T-helper 17 cell (primary cell): ENCODE data around the gene PIK3R5. TPM values are rescaled to one million over a fixed set of nuclear protein-coding genes. Genes with fewer than 3 reads are reported as not detected.

Source experiments
- ATAC-seq: fragments of 150-1000 bp; cut with Tn5 transposase; 2 replicates; pipeline ENCODE4 v1.10.0; 2021; ENCODE audit warnings: mild to moderate bottlenecking, moderate library complexity
- DNase-seq, 3 donors: peaks; one replicate each; pipeline versions ENCODE4 v3.0.0 to v3.0.0-alpha.2; 2020 to 2021
- H3K9me3 ChIP-seq: one replicate; pipeline ENCODE4 v1.7.0; 2013; ENCODE audit warnings: low read length, mild to moderate bottlenecking; ENCODE audit not compliant: control insufficient read depth, poor library complexity, severe bottlenecking
- H3K27ac Mint-ChIP-seq: one replicate; pipeline ENCODE4 v1.8.0; 2022; ENCODE audit warnings: mild to moderate bottlenecking, moderate library complexity, mixed read lengths
- H3K27me3 Mint-ChIP-seq: one replicate; pipeline ENCODE4 v1.8.0; 2022; ENCODE audit warnings: mixed read lengths
- H3K36me3 Mint-ChIP-seq: one replicate; pipeline ENCODE4 v1.8.0; 2022; ENCODE audit warnings: low read depth, mixed read lengths
- H3K4me1 Mint-ChIP-seq: one replicate; pipeline ENCODE4 v1.8.0; 2022; ENCODE audit warnings: mild to moderate bottlenecking, mixed read lengths
- H3K4me3 Mint-ChIP-seq: one replicate; pipeline ENCODE4 v1.8.0; 2022; ENCODE audit warnings: mild to moderate bottlenecking, moderate library complexity, mixed read lengths
- total RNA-seq, 4 donors: library from RNA in 2 of 4; stranded (reverse) in 2 of 4; gene quantifications; one replicate each; pipeline ENCODE4 v1.2.3 and lab custom pipeline; 2022 to 2026

PIK3R5 gene
- total RNA-seq, 2 donors from 2014 or later: 164 to 177 TPM

GRCh38 chr17:8921147-8921546 lies 44.4 kb downstream of the PIK3R5 start:
- H3K27ac Mint-ChIP-seq: no peak overlapping the region
- ATAC-seq: no peak
- no peaks in the 10 kb centered on the region for H3K9me3 ChIP-seq
- H3K27me3 Mint-ChIP-seq: no peaks in the 10 kb centered on the region
- DNase-seq: no peak
- H3K4me3 Mint-ChIP-seq: no peak overlapping the region
- peaks cover 7% of the 10 kb centered on the region for H3K36me3 Mint-ChIP-seq
- peaks cover 12% of the 10 kb centered on the region for H3K4me1 Mint-ChIP-seq

- Mint-ChIP-seq H3K27ac (peak overlapping the region; percentile 1), H3K4me1 (peaks cover 15% of the 10 kb centered on the region), H3K36me3 (peaks cover 7% of the 10 kb centered on the region), H3K4me3 (no peak overlapping the region), H3K27me3 (no peaks in the 10 kb centered on the region)
- no peaks in the 10 kb centered on the region for H3K9me3 ChIP-seq
- ATAC-seq: no peak
- no peak for DNase-seq
Observed at GRCh38 chr17:8918807-8919465, 46.6 kb downstream of the PIK3R5 start.

GRCh38 chr17:8916466-8916865 lies 49.0 kb downstream of the PIK3R5 start:
- H3K9me3 ChIP-seq: no peaks in the 10 kb centered on the region
- peaks cover 11% of the 10 kb centered on the region for H3K36me3 Mint-ChIP-seq
- peaks cover 23% of the 10 kb centered on the region for H3K4me1 Mint-ChIP-seq
- H3K4me3 Mint-ChIP-seq: no peak overlapping the region
- DNase-seq (no peak), ATAC-seq (peak; percentile 29)
- no peaks in the 10 kb centered on the region for H3K27me3 Mint-ChIP-seq
- peak overlapping the region; percentile 59 for H3K27ac Mint-ChIP-seq

- Mint-ChIP-seq H3K4me3 (no peak overlapping the region), H3K36me3 (peaks cover 12% of the 10 kb centered on the region), H3K27me3 (no peaks in the 10 kb centered on the region), H3K27ac (peak overlapping the region; percentile 59), H3K4me1 (peaks cover 32% of the 10 kb centered on the region)
- H3K9me3 ChIP-seq: no peaks in the 10 kb centered on the region
- ATAC-seq: no peak
- no peak for DNase-seq
Observed at GRCh38 chr17:8914554-8914953, 51.0 kb downstream of the PIK3R5 start.

- no peak for ATAC-seq
- H3K9me3 ChIP-seq: no peaks in the 10 kb centered on the region
- Mint-ChIP-seq H3K4me3 (no peak overlapping the region), H3K36me3 (peaks cover 12% of the 10 kb centered on the region), H3K27me3 (no peaks in the 10 kb centered on the region), H3K4me1 (peaks cover 32% of the 10 kb centered on the region), H3K27ac (peak overlapping the region; percentile 59)
- DNase-seq: no peak
Observed at GRCh38 chr17:8913879-8914278, 51.6 kb downstream of the PIK3R5 start.

GRCh38 chr17:8913091-8913490 lies 52.4 kb downstream of the PIK3R5 start:
- H3K9me3 ChIP-seq: no peaks in the 10 kb centered on the region
- Mint-ChIP-seq H3K27me3 (no peaks in the 10 kb centered on the region), H3K4me3 (no peak overlapping the region), H3K4me1 (peaks cover 38% of the 10 kb centered on the region), H3K27ac (peak overlapping the region; percentile 86), H3K36me3 (peaks cover 13% of the 10 kb centered on the region)
- DNase-seq (no peak), ATAC-seq (no peak)

GRCh38 chr17:8912084-8912981 lies 53.2 kb downstream of the PIK3R5 start:
- Mint-ChIP-seq H3K27ac (peak overlapping the region; percentile 86), H3K4me3 (no peak overlapping the region), H3K4me1 (peaks cover 38% of the 10 kb centered on the region), H3K27me3 (no peaks in the 10 kb centered on the region), H3K36me3 (peaks cover 15% of the 10 kb centered on the region)
- no peaks in the 10 kb centered on the region for H3K9me3 ChIP-seq
- DNase-seq (no peak), ATAC-seq (no peak)

- Mint-ChIP-seq H3K36me3 (peaks cover 12% of the 10 kb centered on the region), H3K27ac (peak overlapping the region; percentile 90), H3K4me3 (peak overlapping the region; percentile 64), H3K27me3 (no peaks in the 10 kb centered on the region), H3K4me1 (peaks cover 30% of the 10 kb centered on the region)
- no peak for DNase-seq
- no peaks in the 10 kb centered on the region for H3K9me3 ChIP-seq
- ATAC-seq: no peak
Observed at GRCh38 chr17:8910969-8911604, 54.4 kb downstream of the PIK3R5 start.

- no peak overlapping the region for H3K4me3 Mint-ChIP-seq
- H3K27me3 Mint-ChIP-seq: no peaks in the 10 kb centered on the region
- peaks cover 32% of the 10 kb centered on the region for H3K4me1 Mint-ChIP-seq
- no peak for DNase-seq
- ATAC-seq: no peak
- peak overlapping the region; percentile 21 for H3K27ac Mint-ChIP-seq
- peaks cover 14% of the 10 kb centered on the region for H3K36me3 Mint-ChIP-seq
- H3K9me3 ChIP-seq: no peaks in the 10 kb centered on the region
Observed at GRCh38 chr17:8909586-8910270, 55.8 kb downstream of the PIK3R5 start.

- H3K4me1 Mint-ChIP-seq: peaks cover 29% of the 10 kb centered on the region
- no peak for DNase-seq
- H3K27ac Mint-ChIP-seq: peak overlapping the region; percentile 86
- peaks cover 14% of the 10 kb centered on the region for H3K36me3 Mint-ChIP-seq
- peak; percentile 23 for ATAC-seq
- H3K27me3 Mint-ChIP-seq: no peaks in the 10 kb centered on the region
- no peaks in the 10 kb centered on the region for H3K9me3 ChIP-seq
- H3K4me3 Mint-ChIP-seq: no peak overlapping the region
Observed at GRCh38 chr17:8905331-8905730, 60.2 kb downstream of the PIK3R5 start.

- H3K27ac Mint-ChIP-seq: peak overlapping the region; percentile 86
Observed at GRCh38 chr17:8904686-8905085, 60.8 kb downstream of the PIK3R5 start.

GRCh38 chr17:8904201-8904600 lies 61.3 kb downstream of the PIK3R5 start:
- ATAC-seq (no peak), DNase-seq (no peak)
- H3K9me3 ChIP-seq: no peaks in the 10 kb centered on the region
- Mint-ChIP-seq H3K4me1 (peaks cover 29% of the 10 kb centered on the region), H3K4me3 (no peak overlapping the region), H3K27me3 (no peaks in the 10 kb centered on the region), H3K36me3 (peaks cover 14% of the 10 kb centered on the region), H3K27ac (peak overlapping the region; percentile 86)

More at GRCh38 chr17:8904686-8905085, 60.8 kb downstream of the PIK3R5 start:
- Mint-ChIP-seq H3K27me3 (no peaks in the 10 kb centered on the region), H3K4me1 (peaks cover 29% of the 10 kb centered on the region), H3K36me3 (peaks cover 14% of the 10 kb centered on the region), H3K4me3 (no peak overlapping the region)
- no peaks in the 10 kb centered on the region for H3K9me3 ChIP-seq
- DNase-seq: no peak
- ATAC-seq: no peak
